PC-3 (cell line): ENCODE measurements around the gene ATP10B. TPM values are rescaled to one million over a fixed set of nuclear protein-coding genes. Genes with fewer than 3 reads are reported as not detected.

Experiments used
- ATAC-seq: fragments of 200-7000 bp; cut with Tn5 transposase; 2 replicates; pipeline ENCODE4 v1.9.1; 2020; ENCODE audit warnings: mild to moderate bottlenecking, moderate library complexity
- BruUV-seq: library from RNA; stranded (reverse); fragments of 400-500 nt; replicated peaks from 2 replicates; lab custom pipeline; 2021; lab: Mats Ljungman, UMichigan
- CTCF ChIA-PET: fragments of 300-600 bp; sonication (Branson Sonifier 250); formaldehyde crosslinking; loops from one replicate; lab custom pipeline; 2022; ENCODE audit warnings: antibody characterized with exemption; lab: Charles Lee
- POLR2A ChIA-PET: fragments of 300-600 bp; sonication (Branson Sonifier 250); formaldehyde crosslinking; loops from one replicate; lab custom pipeline; 2022; ENCODE audit warnings: antibody characterized with exemption; ENCODE audit not compliant: unreplicated experiment; lab: Charles Lee
- DNase-seq: peaks from one replicate; pipeline ENCODE4 v3.0.0-alpha.2; 2015
- H2AFZ ChIP-seq: fragments of 300-600 bp; sonication (generic); 2 replicates; pipeline ENCODE4 v1.6.0; 2016; ENCODE audit warnings: antibody characterized with exemption, low read length
- H3F3A ChIP-seq: fragments of 300-600 bp; sonication (generic); one replicate; pipeline ENCODE4 v1.6.0; 2017; ENCODE audit warnings: antibody characterized with exemption, low read length, control low read depth, mild to moderate bottlenecking; ENCODE audit not compliant: unreplicated experiment
- H3K27ac ChIP-seq: fragments of 300-600 bp; sonication (generic); 2 replicates; pipeline ENCODE4 v1.5.1; 2016; ENCODE audit warnings: mild to moderate bottlenecking, low read length
- H3K27me3 ChIP-seq: fragments of 300-600 bp; sonication (generic); 2 replicates; pipeline ENCODE4 v1.6.1; 2016; ENCODE audit warnings: low read length, mixed read lengths
- H3K36me3 ChIP-seq: fragments of 300-600 bp; sonication (generic); 2 replicates; pipeline ENCODE4 v1.6.1; 2016; ENCODE audit warnings: low read depth, mixed run types, low read length, mixed read lengths
- H3K4me1 ChIP-seq: fragments of 300-600 bp; sonication (generic); 2 replicates; pipeline ENCODE4 v1.5.1; 2016; ENCODE audit warnings: low read length; ENCODE audit not compliant: insufficient read depth
- H3K4me2 ChIP-seq: fragments of 300-600 bp; sonication (generic); 2 replicates; pipeline ENCODE4 v1.6.0; 2016; ENCODE audit warnings: low read length
- H3K4me3 ChIP-seq: fragments of 300-600 bp; sonication (generic); 2 replicates; pipeline ENCODE4 v1.5.1; 2016; ENCODE audit warnings: mild to moderate bottlenecking, low read length, mixed read lengths
- H3K79me2 ChIP-seq: fragments of 300-600 bp; sonication (generic); 2 replicates; pipeline ENCODE4 v1.6.1; 2017; ENCODE audit warnings: low read length, mixed read lengths
- H3K9ac ChIP-seq: fragments of 300-600 bp; sonication (generic); 2 replicates; pipeline ENCODE4 v1.6.0; 2016; ENCODE audit warnings: mild to moderate bottlenecking, low read length
- H3K9me2 ChIP-seq: fragments of 300-600 bp; sonication (generic); replicated peaks from 2 replicates; pipeline ENCODE4 v1.6.1; 2016; ENCODE audit warnings: mixed run types, low read length, mixed read lengths
- H3K9me3 ChIP-seq: fragments of 300-600 bp; sonication (generic); 2 replicates; pipeline ENCODE4 v1.6.1; 2016; ENCODE audit warnings: low read length, mixed read lengths
- H4K20me1 ChIP-seq: fragments of 300-600 bp; sonication (generic); 2 replicates; pipeline ENCODE4 v1.6.1; 2016; ENCODE audit warnings: low read length, mixed read lengths
- EZH2 ChIP-seq: fragments of 300-600 bp; sonication (generic); IDR thresholded peaks from one replicate; pipeline ENCODE4 v1.6.1; 2017; ENCODE audit warnings: antibody characterized with exemption, mild to moderate bottlenecking, low read length; ENCODE audit not compliant: unreplicated experiment
- EZH2phosphoT487 ChIP-seq: fragments of 300-600 bp; sonication (generic); IDR thresholded peaks from 2 replicates; pipeline ENCODE4 v1.6.1; 2018; ENCODE audit warnings: mild to moderate bottlenecking, antibody characterized with exemption, low read length, borderline replicate concordance
- intact Hi-C: fragments of 100-400 bp; cut with micrococcal nuclease; formaldehyde crosslinking; loops from 2 replicates; pipeline ENCODE4 v1.9.0; 2023
- total RNA-seq: library from RNA; depleted of rRNA; stranded (reverse); fragments of >200 nt; gene quantifications from 2 replicates; pipeline ENCODE4 v1.2.3, GENCODE V29; 2014
- TF ChIP-seq, protein P1 (sequence below): fragments of 300-600 bp; sonication (generic); conservative IDR thresholded peaks from 2 replicates; pipeline ENCODE4 v1.5.1; 2017; ENCODE audit warnings: antibody characterized with exemption, low read depth, mild to moderate bottlenecking, low read length

The ATP10B gene
- total RNA-seq, 1 experiment from 2014 or later: not detected

GRCh38 chr5:160534914-160535313 is 317.1 kb downstream of the ATP10B start:
- no peak overlapping the region for H3K4me3 ChIP-seq
- no TSS peak for BruUV-seq
- H3K36me3 ChIP-seq: no peaks in the 10 kb centered on the region
- intact Hi-C loops: no loop called here
- H2AFZ ChIP-seq: no peak overlapping the region
- no peaks in the 10 kb centered on the region for H4K20me1 ChIP-seq
- POLR2A ChIA-PET: no interaction called here
- no peaks in the 10 kb centered on the region for H3K4me1 ChIP-seq
- H3K9ac ChIP-seq: no peak overlapping the region
- H3K79me2 ChIP-seq: no peaks in the 10 kb centered on the region
- TF ChIP-seq EZH2: no peak
- ATAC-seq (no peak), DNase-seq (no peak)
- CTCF ChIA-PET: no interaction called here
- no peaks in the 10 kb centered on the region for H3F3A ChIP-seq
- no peaks in the 10 kb centered on the region for H3K9me3 ChIP-seq
- no peaks in the 10 kb centered on the region for H3K9me2 ChIP-seq
- H3K27me3 ChIP-seq: no peaks in the 10 kb centered on the region
- no peak overlapping the region for H3K4me2 ChIP-seq
- H3K27ac ChIP-seq: no peak overlapping the region

DNA sequence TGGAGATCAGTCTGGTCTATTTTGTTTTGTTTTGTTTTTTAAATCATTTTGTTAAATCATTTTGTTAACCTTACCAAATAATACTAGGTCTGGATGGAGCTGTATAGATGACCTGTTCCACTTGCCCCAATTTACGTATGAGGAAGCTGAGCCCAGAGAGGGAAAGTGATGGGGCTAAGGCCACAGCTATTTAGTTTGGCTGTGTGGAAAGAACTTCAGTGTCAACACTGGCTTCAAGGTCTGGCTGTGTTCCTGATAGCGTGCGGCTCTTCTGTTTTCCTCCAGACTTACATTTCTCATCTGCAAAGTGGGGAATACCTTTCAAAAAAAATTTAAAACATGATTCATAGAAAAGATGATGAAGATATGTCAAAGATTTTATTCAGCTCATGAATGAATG is 317.9 kb downstream of the ATP10B start:
- DNase-seq (no peak), ATAC-seq (no peak)
- H3F3A ChIP-seq: no peaks in the 10 kb centered on the region
- CTCF ChIA-PET: no interaction called here
- no peak overlapping the region for H2AFZ ChIP-seq
- no peak overlapping the region for H3K4me3 ChIP-seq
- H3K79me2 ChIP-seq: no peaks in the 10 kb centered on the region
- H3K9me2 ChIP-seq: no peaks in the 10 kb centered on the region
- no peaks in the 10 kb centered on the region for H3K9me3 ChIP-seq
- no peaks in the 10 kb centered on the region for H3K4me1 ChIP-seq
- no peak for TF ChIP-seq EZH2phosphoT487
- TF ChIP-seq EZH2: no peak
- TF ChIP-seq, protein P1, sequence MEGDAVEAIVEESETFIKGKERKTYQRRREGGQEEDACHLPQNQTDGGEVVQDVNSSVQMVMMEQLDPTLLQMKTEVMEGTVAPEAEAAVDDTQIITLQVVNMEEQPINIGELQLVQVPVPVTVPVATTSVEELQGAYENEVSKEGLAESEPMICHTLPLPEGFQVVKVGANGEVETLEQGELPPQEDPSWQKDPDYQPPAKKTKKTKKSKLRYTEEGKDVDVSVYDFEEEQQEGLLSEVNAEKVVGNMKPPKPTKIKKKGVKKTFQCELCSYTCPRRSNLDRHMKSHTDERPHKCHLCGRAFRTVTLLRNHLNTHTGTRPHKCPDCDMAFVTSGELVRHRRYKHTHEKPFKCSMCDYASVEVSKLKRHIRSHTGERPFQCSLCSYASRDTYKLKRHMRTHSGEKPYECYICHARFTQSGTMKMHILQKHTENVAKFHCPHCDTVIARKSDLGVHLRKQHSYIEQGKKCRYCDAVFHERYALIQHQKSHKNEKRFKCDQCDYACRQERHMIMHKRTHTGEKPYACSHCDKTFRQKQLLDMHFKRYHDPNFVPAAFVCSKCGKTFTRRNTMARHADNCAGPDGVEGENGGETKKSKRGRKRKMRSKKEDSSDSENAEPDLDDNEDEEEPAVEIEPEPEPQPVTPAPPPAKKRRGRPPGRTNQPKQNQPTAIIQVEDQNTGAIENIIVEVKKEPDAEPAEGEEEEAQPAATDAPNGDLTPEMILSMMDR: no peak
- POLR2A ChIA-PET: no interaction called here
- no peak overlapping the region for H3K9ac ChIP-seq
- H3K36me3 ChIP-seq: no peaks in the 10 kb centered on the region
- BruUV-seq: no TSS peak
- no peaks in the 10 kb centered on the region for H3K27me3 ChIP-seq
- intact Hi-C loops: no loop called here
- H3K4me2 ChIP-seq: no peak overlapping the region
- no peaks in the 10 kb centered on the region for H4K20me1 ChIP-seq
- no peak overlapping the region for H3K27ac ChIP-seq

DNA sequence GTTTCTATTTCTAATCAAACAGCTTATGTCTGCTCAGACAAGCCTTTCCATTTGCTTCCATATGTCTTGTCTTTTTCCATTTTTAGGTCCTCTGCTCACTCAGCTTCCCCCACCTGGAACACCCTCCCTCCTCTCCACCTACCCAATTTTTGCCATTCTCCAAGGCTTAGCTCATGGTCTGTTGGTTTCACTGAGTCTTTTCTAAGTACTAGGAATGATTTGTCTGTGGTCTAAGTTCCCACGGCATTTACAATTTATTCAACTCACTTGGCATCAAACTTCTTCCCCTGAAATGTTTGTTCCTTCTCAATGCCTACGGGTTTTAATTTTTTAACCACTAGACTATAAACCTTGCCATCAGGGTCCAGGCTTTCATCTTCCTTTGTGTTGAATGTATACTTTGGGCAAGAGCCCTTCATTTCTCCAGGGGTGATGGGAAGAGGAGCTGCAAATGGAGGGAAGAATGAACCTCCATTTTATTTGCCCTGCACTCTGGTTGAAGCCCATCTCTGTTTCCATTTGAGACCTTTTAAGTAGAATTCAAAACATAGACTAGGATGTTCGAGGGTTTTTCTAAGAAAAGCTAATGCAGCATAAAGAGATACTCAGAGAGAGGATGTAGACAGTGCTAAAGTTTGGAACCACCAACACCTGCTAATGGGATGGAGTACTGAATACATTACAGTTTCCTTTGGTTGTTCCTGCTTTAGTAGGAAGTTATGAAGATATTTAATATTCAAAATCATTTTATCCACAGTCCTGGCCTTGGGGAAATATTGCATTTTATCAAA is 326.3 kb downstream of the ATP10B start:
- Histone ChIP-seq H3K79me2 (no peaks in the 10 kb centered on the region), H3K36me3 (no peaks in the 10 kb centered on the region), H3K9me2 (no peaks in the 10 kb centered on the region), H2AFZ (no peak overlapping the region), H3F3A (no peaks in the 10 kb centered on the region), H3K27ac (no peak overlapping the region), H3K9ac (no peak overlapping the region), H3K9me3 (no peaks in the 10 kb centered on the region), H3K27me3 (no peaks in the 10 kb centered on the region), H4K20me1 (no peaks in the 10 kb centered on the region), H3K4me1 (no peaks in the 10 kb centered on the region), H3K4me2 (no peak overlapping the region), H3K4me3 (no peak overlapping the region)
- CTCF ChIA-PET: no interaction called here
- POLR2A ChIA-PET: no interaction called here
- ATAC-seq (no peak), DNase-seq (no peak)
- intact Hi-C loops: no loop called here
- no TSS peak for BruUV-seq
- TF ChIP-seq EZH2phosphoT487 (no peak), EZH2 (no peak)
- TF ChIP-seq, protein P1: no peak
